HG02763 (cell line): ENCODE results near the gene TECPR1.

Experiments used
- ATAC-seq: cut with Tn5 transposase; IDR thresholded peaks from one replicate; pipeline ENCODE4 v1.9.1; 2021; ENCODE audit warnings: mild to moderate bottlenecking, moderate library complexity; ENCODE audit not compliant: unreplicated experiment

The TECPR1 gene

DNA sequence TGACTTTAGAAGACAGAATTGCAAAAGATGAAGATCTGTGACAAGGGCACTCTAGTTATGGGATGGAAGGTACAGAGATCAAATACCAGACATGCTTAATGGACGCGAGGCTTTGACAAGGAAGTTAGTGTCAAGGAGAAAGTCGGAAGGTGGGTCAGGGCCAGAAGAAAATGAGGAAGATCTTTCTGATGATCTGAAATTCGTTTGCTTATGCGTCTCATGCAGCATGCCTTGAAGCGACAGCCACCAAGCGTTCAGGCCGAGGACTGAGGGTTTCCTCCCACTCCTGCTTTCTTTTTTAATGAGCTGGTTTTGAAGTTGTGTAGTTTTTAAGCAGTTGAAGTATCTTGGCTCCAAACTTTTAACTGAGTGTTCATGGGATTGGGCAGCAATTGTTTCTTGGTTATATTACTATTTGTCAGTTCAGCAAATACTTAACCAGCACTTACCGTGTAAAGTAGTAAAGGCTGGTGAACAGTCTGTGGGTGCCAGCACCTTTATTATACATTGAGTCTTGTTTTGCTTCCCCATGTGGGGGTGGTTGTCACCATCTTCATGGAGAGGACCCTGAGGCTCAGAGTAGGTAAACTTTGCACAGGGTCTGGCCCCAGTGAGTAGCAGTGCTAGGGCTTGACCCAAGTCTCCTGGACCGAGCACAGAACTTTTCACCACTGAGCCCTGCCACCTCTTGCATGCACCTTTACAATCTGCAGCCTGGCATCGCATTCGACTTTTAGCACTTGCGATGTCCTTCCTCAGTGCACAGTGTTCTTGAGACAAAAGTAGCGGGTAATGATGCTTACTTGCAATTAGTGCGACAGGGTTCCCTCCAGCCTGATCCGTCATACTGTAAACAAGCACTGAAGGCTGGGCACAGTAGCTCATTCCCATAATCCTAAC is 55.1 kb downstream of the TECPR1 start:
- no peak for ATAC-seq

DNA sequence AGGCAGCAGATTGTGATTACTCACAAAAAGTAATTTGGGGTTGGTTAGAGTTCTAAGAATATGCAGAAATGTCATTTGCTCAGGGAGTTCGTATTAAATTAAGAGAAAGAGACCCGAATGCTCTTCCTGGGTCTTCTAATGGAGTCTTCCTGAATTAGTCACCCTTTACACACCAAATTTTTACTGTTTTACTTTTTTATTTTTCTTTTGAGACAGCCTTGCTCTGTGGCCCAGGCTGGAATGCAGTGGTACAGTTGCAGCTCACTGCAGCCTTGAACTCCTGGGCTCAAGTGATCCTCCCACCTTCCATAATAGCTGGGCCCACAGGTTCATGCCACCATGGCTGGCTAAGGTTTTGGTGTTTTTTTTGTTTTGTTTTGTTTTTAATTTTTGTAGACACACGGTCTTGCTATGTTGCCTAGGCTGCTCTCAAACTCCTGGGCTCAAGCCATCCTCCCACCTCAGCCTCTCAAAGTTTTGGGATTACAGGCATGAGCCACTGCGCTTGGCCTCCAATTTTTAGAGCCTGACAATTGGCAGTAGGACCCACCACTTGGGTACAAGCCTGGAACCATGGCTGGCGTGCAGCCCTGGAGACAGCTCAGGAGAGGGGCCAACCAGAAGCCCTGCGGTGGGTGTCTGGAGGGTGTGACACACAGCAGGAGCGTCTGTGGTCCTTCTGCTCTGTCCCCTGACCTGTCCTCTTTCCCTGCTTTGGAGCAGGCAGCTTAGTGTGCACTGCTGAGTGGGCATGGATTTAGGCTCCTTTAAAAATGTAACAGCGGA is 57.2 kb downstream of the TECPR1 start:
- no peak for ATAC-seq

GRCh38 chr7:98194186-98194585 is 57.8 kb downstream of the TECPR1 start:
- no peak for ATAC-seq

DNA sequence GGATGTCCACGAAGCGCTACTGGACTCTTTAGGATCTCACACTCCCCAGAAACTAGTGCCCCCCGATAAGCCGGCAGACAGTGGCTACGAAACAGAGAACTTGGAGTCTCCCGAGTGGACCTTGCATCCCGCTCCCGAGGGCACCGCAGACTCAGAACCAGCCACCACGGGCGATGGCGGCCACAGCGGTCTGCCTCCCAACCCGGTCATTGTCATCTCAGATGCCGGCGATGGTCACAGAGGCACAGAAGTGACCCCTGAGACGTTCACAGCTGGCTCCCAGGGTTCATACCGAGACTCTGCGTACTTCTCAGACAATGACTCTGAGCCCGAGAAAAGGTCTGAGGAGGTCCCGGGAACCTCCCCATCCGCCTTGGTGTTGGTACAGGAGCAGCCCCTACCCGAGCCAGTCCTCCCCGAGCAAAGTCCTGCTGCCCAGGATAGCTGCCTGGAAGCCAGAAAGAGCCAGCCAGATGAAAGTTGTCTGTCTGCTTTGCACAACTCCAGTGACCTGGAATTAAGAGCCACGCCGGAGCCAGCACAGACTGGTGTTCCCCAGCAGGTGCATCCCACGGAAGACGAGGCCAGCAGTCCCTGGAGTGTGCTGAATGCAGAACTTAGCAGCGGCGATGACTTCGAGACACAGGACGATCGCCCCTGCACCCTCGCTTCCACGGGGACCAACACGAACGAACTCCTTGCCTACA is 58.4 kb downstream of the TECPR1 start:
- no peak for ATAC-seq

GRCh38 chr7:98192781-98193457 is 59.1 kb downstream of the TECPR1 start:
- ATAC-seq: no peak

GRCh38 chr7:98191668-98192431 is 60.2 kb downstream of the TECPR1 start:
- no peak for ATAC-seq

DNA sequence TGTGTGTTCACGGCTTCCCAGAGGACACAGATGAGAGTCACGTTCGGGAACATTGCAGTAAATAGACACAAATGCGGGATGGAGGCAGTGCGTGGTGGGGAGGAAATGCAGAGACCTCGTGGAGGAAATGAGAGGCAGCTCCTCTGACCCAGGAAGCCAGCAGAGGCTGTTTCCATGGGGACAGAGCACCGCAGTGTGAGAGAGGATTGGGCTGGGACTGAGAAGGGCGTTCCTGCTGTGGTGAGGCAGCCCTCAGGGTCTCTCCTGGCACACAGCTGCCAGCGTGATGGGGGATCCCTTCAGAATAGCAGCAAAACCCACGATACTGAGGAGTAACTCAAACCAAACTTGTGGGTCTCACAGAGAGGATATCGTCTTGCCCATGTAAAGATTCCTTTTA is 62.5 kb downstream of the TECPR1 start:
- ATAC-seq: no peak

DNA sequence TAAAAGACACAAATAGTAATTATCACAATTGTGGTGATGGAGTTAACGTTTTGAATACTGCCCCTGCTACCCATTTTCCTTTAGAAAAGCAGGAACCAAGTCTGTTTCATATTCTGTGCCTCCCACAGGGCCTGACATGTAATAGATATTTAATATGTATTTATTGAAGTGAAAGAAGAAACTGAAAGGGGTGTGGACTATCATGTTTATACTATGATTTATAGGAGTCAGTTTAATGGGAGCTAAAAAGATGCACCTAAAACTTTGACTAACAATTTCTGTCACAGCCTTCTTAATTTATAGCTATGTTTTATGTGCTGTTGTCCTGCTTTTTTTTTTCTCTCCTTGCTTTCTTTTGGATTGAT is 64.9 kb downstream of the TECPR1 start:
- no peak for ATAC-seq

DNA sequence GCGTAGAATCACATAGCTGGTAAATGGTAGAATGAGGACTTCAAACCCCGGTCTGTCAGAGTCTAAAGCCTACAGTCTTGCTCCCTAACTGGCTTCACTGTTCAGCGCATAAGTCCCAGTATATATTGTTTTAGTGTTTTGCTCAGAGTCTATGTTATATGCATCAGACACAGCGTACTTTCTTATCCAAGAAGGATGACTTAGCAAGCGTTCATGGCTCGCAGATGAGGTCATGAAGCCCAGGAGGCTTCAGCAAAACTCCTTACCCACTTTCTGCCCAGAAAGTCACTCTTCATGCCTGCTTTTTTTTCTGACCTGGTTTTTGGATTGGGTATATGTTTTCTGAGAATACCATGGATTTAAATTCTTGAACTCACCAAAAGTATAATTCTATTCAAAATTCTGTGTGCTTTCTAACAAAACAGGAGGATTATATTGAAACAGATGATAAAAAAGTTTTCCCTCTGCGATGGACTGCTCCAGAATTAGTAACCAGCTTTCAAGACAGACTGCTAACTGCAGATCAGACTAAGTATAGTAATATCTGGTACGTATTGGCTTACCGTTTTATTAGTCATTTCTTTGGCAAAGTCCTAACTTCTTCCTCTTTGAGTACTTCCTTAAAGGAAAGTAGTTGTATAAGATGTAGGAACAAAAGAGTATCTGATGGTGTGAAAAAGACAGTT is 65.4 kb downstream of the TECPR1 start:
- ATAC-seq: no peak

DNA sequence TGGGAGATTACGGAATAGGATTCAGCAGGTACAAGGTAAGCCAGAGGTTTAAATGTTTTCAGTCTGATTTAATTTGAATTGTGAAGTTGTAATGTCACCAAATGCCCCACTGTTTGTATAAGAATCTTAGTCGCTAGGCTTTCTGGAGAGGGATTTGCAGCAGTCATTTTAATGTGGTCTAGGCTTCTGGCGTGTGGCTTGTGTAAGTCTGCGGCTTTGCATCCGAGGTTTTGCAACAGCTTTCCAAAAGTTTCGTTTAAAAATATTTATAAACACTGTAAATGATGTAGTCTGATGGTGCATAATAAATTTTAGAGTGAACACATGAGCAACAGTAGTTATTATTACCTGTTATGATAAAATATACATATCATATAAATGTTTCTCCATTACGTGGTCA is 66.9 kb downstream of the TECPR1 start:
- ATAC-seq: no peak

- no peak for ATAC-seq
Observed at GRCh38 chr7:98180751-98181150, 71.3 kb downstream of the TECPR1 start.

- no peak for ATAC-seq
Observed at GRCh38 chr7:98178762-98179490, 73.1 kb downstream of the TECPR1 start.

DNA sequence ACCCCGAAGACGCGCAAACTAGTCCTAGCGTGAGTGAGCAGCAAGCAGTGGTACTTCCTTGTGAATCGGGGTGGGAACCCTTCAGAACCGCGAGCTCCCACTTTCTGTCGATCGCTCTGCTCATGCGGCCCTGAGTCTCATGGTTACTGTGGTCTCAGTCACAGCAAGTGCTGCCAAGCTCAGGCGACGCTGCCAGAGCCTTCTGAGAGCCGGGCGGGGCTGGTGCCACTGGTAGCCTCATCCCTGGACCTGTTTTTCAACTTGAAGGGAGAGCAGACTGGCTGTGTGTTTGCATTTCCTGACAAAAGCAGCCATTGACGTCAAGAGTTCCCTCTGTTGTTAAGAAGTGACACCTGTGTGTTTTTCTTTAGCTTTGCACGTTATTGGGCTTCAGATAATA is 73.7 kb downstream of the TECPR1 start:
- no peak for ATAC-seq

DNA sequence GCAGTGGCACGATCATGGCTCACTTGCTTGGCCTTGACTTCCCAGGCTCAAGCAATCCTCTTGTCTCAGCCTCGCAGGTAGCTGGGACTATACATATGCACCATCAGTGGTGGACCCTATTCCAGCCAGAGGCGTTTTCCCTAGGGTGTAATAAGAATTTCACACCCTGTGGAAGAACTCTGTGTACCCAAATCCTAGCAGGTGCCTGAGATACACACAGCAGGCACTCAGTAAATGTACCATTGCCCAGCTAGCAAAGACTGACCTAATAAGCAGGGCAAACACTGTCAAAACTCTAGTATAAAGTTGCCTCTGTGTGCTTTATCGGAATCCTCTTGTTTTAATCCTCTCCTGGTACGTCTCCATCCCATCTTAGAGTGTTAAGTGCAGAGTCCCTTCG is 74.5 kb downstream of the TECPR1 start:
- no peak for ATAC-seq

- no peak for ATAC-seq
Observed at GRCh38 chr7:98175260-98175940, 76.6 kb downstream of the TECPR1 start.

DNA sequence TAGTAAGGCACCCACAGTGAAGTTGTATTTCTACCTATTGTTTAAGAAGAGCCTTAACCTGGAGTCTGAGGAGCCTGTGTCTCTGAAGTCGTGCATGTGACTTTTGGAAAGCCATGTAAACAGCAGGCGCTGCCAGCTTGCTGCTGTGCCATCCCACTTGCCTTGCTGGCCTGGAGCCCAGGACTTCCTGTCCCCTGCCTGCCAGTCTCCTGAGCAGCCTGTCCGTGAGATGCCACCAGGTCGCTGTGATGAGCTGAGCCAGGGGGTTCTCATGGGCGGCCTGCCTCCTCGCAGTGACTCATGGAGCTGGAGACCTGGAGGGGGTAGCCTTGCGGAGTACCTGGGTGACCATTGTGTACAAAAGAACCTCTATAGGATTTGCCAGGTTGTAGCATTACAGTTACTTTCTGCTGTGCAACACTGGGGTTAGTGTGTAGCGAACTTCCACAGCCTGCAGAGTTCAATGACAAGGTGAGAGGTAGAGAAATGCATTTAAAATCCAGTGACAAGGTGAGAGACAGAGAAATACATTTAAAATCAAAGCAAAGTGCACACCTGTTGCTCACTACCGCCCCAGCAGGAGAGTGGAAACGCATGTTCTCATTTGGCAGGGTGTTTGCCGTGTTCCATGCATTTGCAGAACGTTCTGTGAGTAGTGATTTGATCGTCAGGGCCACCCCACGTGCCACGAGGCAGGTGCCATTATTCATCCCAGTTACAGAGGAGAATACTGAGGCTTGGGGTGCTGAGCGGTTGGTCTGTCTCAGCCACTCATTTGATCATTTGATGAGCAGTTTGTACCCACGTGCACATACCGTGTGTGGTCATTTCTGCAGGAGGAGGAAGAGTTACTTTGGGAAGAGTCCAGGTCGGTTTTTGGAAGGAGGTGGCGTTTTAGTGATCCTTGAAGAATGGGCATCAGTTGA is 77.4 kb downstream of the TECPR1 start:
- no peak for ATAC-seq

- ATAC-seq: no peak
Observed at GRCh38 chr7:98171449-98171848, 80.6 kb downstream of the TECPR1 start.
